SK-N-MC (cell line): ENCODE data around the gene MACROD2.

Source experiments
- DNase-seq: peaks from one replicate; pipeline ENCODE4 v3.0.0-alpha.2; 2011; ENCODE audit warnings: low read depth, low spot score
- H3K27ac ChIP-seq: fragments of 200-600 bp; sonication (generic); 2 replicates; pipeline ENCODE4 v1.5.1; 2016; ENCODE audit warnings: mixed run types
- H3K36me3 ChIP-seq: fragments of 200-600 bp; sonication (generic); 2 replicates; pipeline ENCODE4 v1.6.1; 2017; ENCODE audit warnings: antibody characterized with exemption, low read length, mixed read lengths; ENCODE audit not compliant: insufficient read depth
- H3K4me3 ChIP-seq: fragments of 200-600 bp; sonication (generic); 2 replicates; pipeline ENCODE4 v1.5.1; 2016
- H3K9ac ChIP-seq: fragments of 200-600 bp; sonication (generic); 2 replicates; pipeline ENCODE4 v1.8.0; 2017; ENCODE audit warnings: mixed run types, mixed read lengths; ENCODE audit not compliant: insufficient read length
- H3K9me3 ChIP-seq: fragments of 200-600 bp; sonication (generic); 2 replicates; pipeline ENCODE4 v1.6.1; 2017; ENCODE audit warnings: low read depth, mild to moderate bottlenecking, antibody characterized with exemption, low read length, moderate library complexity, mixed read lengths
- EZH2 ChIP-seq: fragments of 200-600 bp; sonication (generic); IDR thresholded peaks from one replicate; pipeline ENCODE4 v1.6.1; 2017; ENCODE audit warnings: antibody characterized with exemption
- FOXP2 ChIP-seq: optimal IDR thresholded peaks from 2 replicates; pipeline ENCODE3; 2011; ENCODE audit warnings: mild to moderate bottlenecking, moderate library complexity; ENCODE audit not compliant: insufficient read depth; ENCODE audit errors: extremely low read length, control extremely low read depth
- POLR2AphosphoS5 ChIP-seq: IDR thresholded peaks from 2 replicates; pipeline ENCODE4 v1.6.1; 2012; ENCODE audit warnings: mild to moderate bottlenecking, low read depth, low read length, borderline replicate concordance

The MACROD2 gene

GRCh38 chr20:14838663-14839628 lies 843.6 kb downstream of the MACROD2 start:
- no peak for DNase-seq
- TF ChIP-seq POLR2AphosphoS5, result no peak
- no peak for TF ChIP-seq FOXP2
- TF ChIP-seq EZH2, result no peak
- H3K27ac ChIP-seq, result no peak overlapping the region

GRCh38 chr20:14845199-14846160 lies 850.2 kb downstream of the MACROD2 start:
- H3K9ac ChIP-seq, result no peak overlapping the region
- DNase-seq, result no peak
- H3K36me3 ChIP-seq, result no peaks in the 10 kb centered on the region
- no peaks in the 10 kb centered on the region for H3K9me3 ChIP-seq
- no peak overlapping the region for H3K27ac ChIP-seq
- no peak for TF ChIP-seq FOXP2
- TF ChIP-seq EZH2, result no peak
- no peak for TF ChIP-seq POLR2AphosphoS5
- no peak overlapping the region for H3K4me3 ChIP-seq

More at GRCh38 chr20:14838663-14839628, 843.6 kb downstream of the MACROD2 start:
- H3K36me3 ChIP-seq, result no peaks in the 10 kb centered on the region
- H3K9me3 ChIP-seq, result no peaks in the 10 kb centered on the region
- H3K4me3 ChIP-seq, result no peak overlapping the region
- no peak overlapping the region for H3K9ac ChIP-seq

- H3K27ac ChIP-seq, result no peak overlapping the region
These were observed 853.5 kb downstream of the MACROD2 start for GRCh38 chr20:14848806-14849205.

GRCh38 chr20:14853079-14853478 lies 857.8 kb downstream of the MACROD2 start:
- no peak for DNase-seq
- TF ChIP-seq POLR2AphosphoS5 (no peak), FOXP2 (no peak)
- no peaks in the 10 kb centered on the region for H3K36me3 ChIP-seq
- H3K4me3 ChIP-seq, result no peak overlapping the region
- H3K27ac ChIP-seq, result no peak overlapping the region
- no peaks in the 10 kb centered on the region for H3K9me3 ChIP-seq
- H3K9ac ChIP-seq, result no peak overlapping the region

More at GRCh38 chr20:14848806-14849205, 853.5 kb downstream of the MACROD2 start:
- no peaks in the 10 kb centered on the region for H3K9me3 ChIP-seq
- TF ChIP-seq POLR2AphosphoS5, result no peak
- TF ChIP-seq EZH2, result no peak
- TF ChIP-seq FOXP2, result no peak
- no peaks in the 10 kb centered on the region for H3K36me3 ChIP-seq
- no peak for DNase-seq
- H3K4me3 ChIP-seq, result no peak overlapping the region
- no peak overlapping the region for H3K9ac ChIP-seq

GRCh38 chr20:14855171-14855570 lies 859.9 kb downstream of the MACROD2 start:
- Histone ChIP-seq H3K27ac (no peak overlapping the region), H3K36me3 (no peaks in the 10 kb centered on the region), H3K9me3 (no peaks in the 10 kb centered on the region), H3K9ac (no peak overlapping the region), H3K4me3 (no peak overlapping the region)
- TF ChIP-seq EZH2, result no peak
- TF ChIP-seq FOXP2, result no peak
- no peak for TF ChIP-seq POLR2AphosphoS5
- no peak for DNase-seq

GRCh38 chr20:14859627-14860026 lies 864.3 kb downstream of the MACROD2 start:
- H3K4me3 ChIP-seq, result no peak overlapping the region
- H3K9ac ChIP-seq, result no peak overlapping the region
- H3K36me3 ChIP-seq, result no peaks in the 10 kb centered on the region
- H3K9me3 ChIP-seq, result no peaks in the 10 kb centered on the region
- no peak for DNase-seq
- no peak overlapping the region for H3K27ac ChIP-seq
- TF ChIP-seq POLR2AphosphoS5 (no peak), EZH2 (no peak), FOXP2 (no peak)

GRCh38 chr20:14860410-14860814 lies 865.1 kb downstream of the MACROD2 start:
- no peak for DNase-seq
- TF ChIP-seq EZH2, result no peak
- TF ChIP-seq POLR2AphosphoS5, result no peak
- TF ChIP-seq FOXP2, result no peak
- H3K27ac ChIP-seq, result no peak overlapping the region
- H3K4me3 ChIP-seq, result peak overlapping the region; percentile 30; the same call in 1 of the 2 replicates
- no peaks in the 10 kb centered on the region for H3K36me3 ChIP-seq
- H3K9me3 ChIP-seq, result no peaks in the 10 kb centered on the region
- H3K9ac ChIP-seq, result no peak overlapping the region
